A549 (cell line): Measurements from ENCODE around the gene THBS4. TPM values are rescaled to one million over a fixed set of nuclear protein-coding genes. Genes with fewer than 3 reads are reported as not detected.

Experiments
- ATAC-seq, 2 experiments: fragments of 200-7000 bp in 1 of 2; fragments of >200 bp in 1 of 2; cut with Nextera tagmentation in 1 of 2; cut with Tn5 transposase in 1 of 2; 3 replicates each; pipeline versions ENCODE4 v1.8.0 to v1.9.1; 2018 to 2020; ENCODE audit warnings: mild to moderate bottlenecking in 1 of 2, moderate library complexity in 1 of 2
- CTCF ChIA-PET: fragments of 300-600 bp; sonication (Branson Sonifier 250); formaldehyde crosslinking; extraction: SDS; loops from one replicate; lab custom pipeline; 2021; ENCODE audit warnings: antibody characterized with exemption, inconsistent platforms; lab: Yijun Ruan, JAX
- POLR2A ChIA-PET: fragments of 350-600 bp; formaldehyde crosslinking; extraction: SDS; loops from one replicate; lab custom pipeline; 2021; ENCODE audit warnings: antibody characterized with exemption, inconsistent platforms; lab: Yijun Ruan, JAX
- DNase-seq, 2 experiments: peaks; one replicate each; pipeline versions ENCODE4 v3.0.0 to v3.0.0-alpha.2; 2011 to 2016; ENCODE audit warnings: low read depth in 1 of 2, low spot score in 1 of 2
- FAIRE-seq: peaks from 2 replicates; lab custom pipeline; 2011; peaks lifted over from hg19 to GRCh38; lab: Jason Lieb, UNC
- H3K27ac ChIP-seq, 2 experiments: fragments of >200 bp; sonication (Bioruptor Twin); formaldehyde crosslinking; 3 replicates each; pipeline ENCODE4 v1.5.1; 2016 to 2017
- H3K4me1 ChIP-seq: fragments of >200 bp; sonication (Bioruptor Twin); formaldehyde crosslinking; 3 replicates; pipeline ENCODE4 v1.6.1; 2016
- H3K4me2 ChIP-seq: fragments of >200 bp; sonication (Bioruptor Twin); formaldehyde crosslinking; 3 replicates; pipeline ENCODE4 v1.6.1; 2016
- H3K4me3 ChIP-seq: fragments of >200 bp; sonication (Bioruptor Twin); formaldehyde crosslinking; 3 replicates; pipeline ENCODE4 v1.5.1; 2016
- H3K9me3 ChIP-seq: fragments of >200 bp; sonication (Bioruptor Twin); formaldehyde crosslinking; 3 replicates; pipeline ENCODE4 v1.6.1; 2016
- CBX2 ChIP-seq: fragments of 200-600 bp; sonication (generic); IDR thresholded peaks from 2 replicates; pipeline ENCODE4 v1.6.1; 2016; ENCODE audit warnings: low read depth, mild to moderate bottlenecking, borderline replicate concordance
- CBX8 ChIP-seq: fragments of 200-600 bp; sonication (generic); IDR thresholded peaks from 2 replicates; pipeline ENCODE4 v1.6.1; 2016
- CEBPB ChIP-seq, 2 experiments: fragments of >200 bp in 1 of 2; sonication (Bioruptor Twin) in 1 of 2; formaldehyde crosslinking in 1 of 2; IDR thresholded peaks; 2 replicates each; pipeline ENCODE4 v1.6.1; 2012 to 2016
- EHMT2 ChIP-seq: fragments of 200-600 bp; sonication (generic); IDR thresholded peaks from 2 replicates; pipeline ENCODE4 v1.6.1; 2016; ENCODE audit warnings: antibody characterized with exemption, low read depth, mild to moderate bottlenecking, moderate library complexity
- ESRRA ChIP-seq: fragments of 150-350 bp; IDR thresholded peaks from 2 replicates; pipeline ENCODE4 v1.6.1; 2014; ENCODE audit warnings: mild to moderate bottlenecking, low read length, borderline replicate concordance
- FOXS1 ChIP-seq: fragments of 250-450 bp; sonication (Bioruptor Pico); IDR thresholded peaks from 2 replicates; pipeline ENCODE4 v1.5.0; 2020; ENCODE audit warnings: mild to moderate bottlenecking, moderate library complexity
- GATA3 ChIP-seq: IDR thresholded peaks from 2 replicates; pipeline ENCODE4 v1.6.1; 2012; ENCODE audit warnings: borderline replicate concordance
- HOXA7 ChIP-seq: fragments of 250-450 bp; sonication (Bioruptor Pico); IDR thresholded peaks from 2 replicates; pipeline ENCODE4 v1.5.0; 2020; ENCODE audit warnings: mild to moderate bottlenecking, moderate library complexity
- HOXB13 ChIP-seq: fragments of 250-450 bp; sonication (Bioruptor Pico); IDR thresholded peaks from 2 replicates; pipeline ENCODE4 v1.5.0; 2020; ENCODE audit warnings: low read depth, mild to moderate bottlenecking, moderate library complexity
- HOXB5 ChIP-seq: fragments of 250-450 bp; sonication (Bioruptor Pico); IDR thresholded peaks from 2 replicates; pipeline ENCODE4 v1.5.0; 2020; ENCODE audit warnings: mild to moderate bottlenecking, moderate library complexity
- JUN ChIP-seq, 2 experiments: fragments of >200 bp; sonication (Bioruptor Twin); formaldehyde crosslinking; IDR thresholded peaks; 2 replicates in 1 of 2; 3 replicates in 1 of 2; pipeline ENCODE4 v1.6.1; 2016 to 2017
- JUNB ChIP-seq: fragments of >200 bp; sonication (Bioruptor Twin); formaldehyde crosslinking; IDR thresholded peaks from 2 replicates; pipeline ENCODE4 v1.6.1; 2016
- KDM1A ChIP-seq: fragments of 200-600 bp; sonication (generic); IDR thresholded peaks from 2 replicates; pipeline ENCODE4 v1.6.1; 2016; ENCODE audit warnings: low read depth, mild to moderate bottlenecking
- MAFK ChIP-seq: fragments of 450-650 bp; IDR thresholded peaks from 2 replicates; pipeline ENCODE4 v1.6.1; 2014; ENCODE audit not compliant: partially characterized antibody
- MAZ ChIP-seq: fragments of 150-350 bp; IDR thresholded peaks from 2 replicates; pipeline ENCODE4 v1.6.1; 2014; ENCODE audit warnings: antibody characterized with exemption, low read depth, low read length, borderline replicate concordance
- MYC ChIP-seq: IDR thresholded peaks from 2 replicates; pipeline ENCODE4 v1.6.1; 2012; ENCODE audit warnings: mild to moderate bottlenecking, inconsistent platforms, low read length, improper control_type of control experiment, borderline replicate concordance
- NR3C1 ChIP-seq: fragments of >200 bp; sonication (Bioruptor Twin); formaldehyde crosslinking; IDR thresholded peaks from 3 replicates; pipeline ENCODE4 v1.6.1; 2017
- PHF8 ChIP-seq: fragments of 200-600 bp; sonication (generic); IDR thresholded peaks from 2 replicates; pipeline ENCODE4 v1.6.1; 2016; ENCODE audit warnings: low read depth, mild to moderate bottlenecking, antibody characterized with exemption, moderate library complexity, borderline replicate concordance
- POLR2AphosphoS2 ChIP-seq: conservative IDR thresholded peaks from 2 replicates; pipeline ENCODE4 v1.6.1; 2012; ENCODE audit warnings: low read length, improper control_type of control experiment, inconsistent platforms
- RAD21 ChIP-seq, 2 experiments: fragments of >200 bp in 1 of 2; sonication (Bioruptor Twin) in 1 of 2; formaldehyde crosslinking in 1 of 2; IDR thresholded peaks in 1 of 2; conservative IDR thresholded peaks in 1 of 2; 2 replicates in 1 of 2; 3 replicates in 1 of 2; pipeline ENCODE4 v1.6.1; 2012 to 2018; ENCODE audit warnings: inconsistent platforms in 1 of 2
- RARB ChIP-seq: fragments of 250-450 bp; sonication (Bioruptor Pico); IDR thresholded peaks from 2 replicates; pipeline ENCODE4 v1.8.0; 2021; ENCODE audit warnings: mild to moderate bottlenecking, moderate library complexity
- RCOR1 ChIP-seq: fragments of 150-350 bp; IDR thresholded peaks from 2 replicates; pipeline ENCODE4 v1.6.1; 2014; ENCODE audit warnings: antibody characterized with exemption, low read length, low read depth
- REST ChIP-seq: fragments of 200-600 bp; sonication (generic); IDR thresholded peaks from 2 replicates; pipeline ENCODE4 v1.6.1; 2016; ENCODE audit warnings: antibody characterized with exemption, mild to moderate bottlenecking, moderate library complexity
- RFX5 ChIP-seq: fragments of 450-650 bp; IDR thresholded peaks from 2 replicates; pipeline ENCODE4 v1.7.1; 2014; ENCODE audit warnings: antibody characterized with exemption, mild to moderate bottlenecking, moderate library complexity
- TFCP2L1 ChIP-seq: fragments of 250-450 bp; sonication (Bioruptor Pico); IDR thresholded peaks from 2 replicates; pipeline ENCODE4 v1.5.0; 2021; ENCODE audit warnings: mild to moderate bottlenecking
- ZFP36 ChIP-seq: fragments of 450-650 bp; IDR thresholded peaks from 2 replicates; pipeline ENCODE4 v1.6.1; 2014; ENCODE audit warnings: borderline replicate concordance; ENCODE audit not compliant: partially characterized antibody
- ZNF302 ChIP-seq: fragments of 250-450 bp; sonication (Bioruptor Pico); IDR thresholded peaks from 2 replicates; pipeline ENCODE4 v1.9.0; 2021; ENCODE audit warnings: inconsistent platforms, mild to moderate bottlenecking, moderate library complexity
- ZSCAN20 ChIP-seq: fragments of 250-450 bp; sonication (Bioruptor Pico); IDR thresholded peaks from 2 replicates; pipeline ENCODE4 v1.8.0; 2022; ENCODE audit warnings: mild to moderate bottlenecking, moderate library complexity
- WGBS: methylation state at CpG from one replicate; pipeline ENCODE4 v1.1.6; 2017; ENCODE audit errors: missing lambda C conversion rate; 5-methylcytosine and 5-hydroxymethylcytosine counted together
- polyA plus RNA-seq, 4 experiments: library from polyadenylated mRNA; depleted of rRNA in 3 of 4; stranded (reverse); fragments of >200 nt; fragmentation: RNase III in 1 of 4; extraction: RNeasy Plus Mini Kit Qiagen cat#74134 plus additional on column Dnase treatment in 1 of 4; gene quantifications; 2 replicates in 3 of 4; 3 replicates in 1 of 4; pipeline ENCODE4 v1.2.3, GENCODE V29; 2011 to 2017

The THBS4 gene
- polyA plus RNA-seq, 2 of the 4 experiments (the other 2 are of a cell fraction) = 0.28 to 0.41 TPM

- Histone ChIP-seq H3K4me1 (peaks cover 5% of the 10 kb centered on the region; the same call in 1 of the 3 replicates), H3K4me2 (no peak overlapping the region), H3K27ac (no peak overlapping the region), H3K9me3 (peaks cover 1% of the 10 kb centered on the region), H3K4me3 (no peak overlapping the region)
- TF ChIP-seq MAFK = no peak
- no peak for TF ChIP-seq ZNF302 (CRISPR knock-in tag)
- no peak for TF ChIP-seq HOXB5
- TF ChIP-seq JUNB = no peak
- no peak for TF ChIP-seq GATA3
- TF ChIP-seq POLR2AphosphoS2 = no peak
- no peak for TF ChIP-seq RCOR1
- no peak for TF ChIP-seq KDM1A
- TF ChIP-seq JUN (IDR thresholded peaks at IDR 0.05) = no peak
- no peak for TF ChIP-seq EHMT2
- TF ChIP-seq CEBPB (IDR thresholded peaks at IDR 0.05) = no peak
- TF ChIP-seq HOXA7 = no peak
- no peak for TF ChIP-seq RFX5
- no peak for TF ChIP-seq CBX2
- TF ChIP-seq RARB (CRISPR knock-in tag) = no peak
- no peak for FAIRE-seq
- ChIA-PET POLR2A (no interaction called here), CTCF (interaction anchor here (1.6 kb wide), 1 partner anchor 97 kb away, joined by 4 read pairs; no protein-coding TSS in a partner anchor)
- DNase-seq = no peak
- ATAC-seq = no peak
Measured at GRCh38 chr5:79986260-79986659, 48.9 kb upstream of the THBS4 start.

GRCh38 chr5:79990205-79990597, 44.9 kb upstream of the THBS4 start:
- FAIRE-seq = no peak
- no peak for ATAC-seq
- Histone ChIP-seq H3K4me1 (peaks cover 9% of the 10 kb centered on the region; the same call in 1 of the 3 replicates), H3K9me3 (peaks cover 10% of the 10 kb centered on the region), H3K4me3 (peak overlapping the region; percentile 86), H3K4me2 (peak overlapping the region; percentile 87), H3K27ac (peak overlapping the region; percentile 80 to 95)
- ChIA-PET POLR2A (no interaction called here), CTCF (no interaction called here)
- 83% methylated on average over 6 of the region's 6 CpGs for WGBS
- TF ChIP-seq REST (no peak), FOXS1 (CRISPR knock-in tag) (no peak), TFCP2L1 (CRISPR knock-in tag) (no peak), PHF8 (no peak), ZSCAN20 (CRISPR knock-in tag) (no peak), ZFP36 (no peak), HOXB13 (no peak), CBX8 (no peak), RFX5 (no peak), NR3C1 (no peak), RARB (CRISPR knock-in tag) (no peak), MAZ (no peak), MYC (no peak), ESRRA (no peak), RAD21 (conservative IDR thresholded peaks at IDR 0.05 in 1 of 2, IDR thresholded peaks at IDR 0.05 in 1 of 2) (no peak)
- no peak for DNase-seq
